Neural crest cell (in vitro differentiated cells): ENCODE measurements around the gene PRR23E. TPM values are rescaled to one million over a fixed set of nuclear protein-coding genes. Genes with fewer than 3 reads are reported as not detected.

Source experiments
- DNase-seq: peaks from one replicate; pipeline ENCODE4 v3.0.0; 2021; ENCODE audit warnings: low read depth, mixed read lengths, low spot score
- H3K27ac Mint-ChIP-seq: one replicate; pipeline ENCODE4 v1.8.0; 2021; ENCODE audit warnings: mild to moderate bottlenecking, mixed read lengths; ENCODE audit not compliant: unreplicated experiment
- H3K27me3 Mint-ChIP-seq: 2 replicates; pipeline ENCODE4 v1.8.0; 2021; ENCODE audit warnings: low read depth, mild to moderate bottlenecking, mixed read lengths
- H3K36me3 Mint-ChIP-seq: 2 replicates; pipeline ENCODE4 v1.8.0; 2021; ENCODE audit warnings: low read depth, mild to moderate bottlenecking, mixed read lengths
- H3K4me1 Mint-ChIP-seq: 2 replicates; pipeline ENCODE4 v1.8.0; 2021; ENCODE audit warnings: mixed read lengths
- H3K4me3 Mint-ChIP-seq: one replicate; pipeline ENCODE4 v1.8.0; 2021; ENCODE audit warnings: mild to moderate bottlenecking, mixed read lengths
- H3K9me3 Mint-ChIP-seq: 2 replicates; pipeline ENCODE4 v1.8.0; 2021; ENCODE audit warnings: mixed read lengths
- CTCF ChIP-seq: fragments of 200-600 bp; sonication (generic); conservative IDR thresholded peaks from 2 replicates; pipeline ENCODE4 v1.5.0; 2021; ENCODE audit warnings: antibody characterized with exemption, mild to moderate bottlenecking
- total RNA-seq: library from RNA; stranded (reverse); gene quantifications from 2 replicates; pipeline ENCODE4 v1.2.1, GENCODE V29; 2021

PRR23E gene
- total RNA-seq, 1 donor from 2014 or later: not detected

- no peak for TF ChIP-seq CTCF
- DNase-seq: no peak
- no peak overlapping the region for H3K4me3 Mint-ChIP-seq
- peak overlapping the region; percentile 22 for H3K27ac Mint-ChIP-seq
- H3K4me1 Mint-ChIP-seq: peaks cover 15% of the 10 kb centered on the region
- H3K36me3 Mint-ChIP-seq: no peaks in the 10 kb centered on the region
- peaks cover 4% of the 10 kb centered on the region for H3K27me3 Mint-ChIP-seq
- no peaks in the 10 kb centered on the region for H3K9me3 Mint-ChIP-seq
These were observed 19.8 kb downstream of the PRR23E start for GRCh38 chr3:127212711-127213110.

GRCh38 chr3:127213381-127213918 is 20.5 kb downstream of the PRR23E start:
- no peak overlapping the region for H3K4me3 Mint-ChIP-seq
- H3K27me3 Mint-ChIP-seq: peaks cover 4% of the 10 kb centered on the region
- DNase-seq: no peak
- no peak for TF ChIP-seq CTCF
- H3K9me3 Mint-ChIP-seq: no peaks in the 10 kb centered on the region
- H3K27ac Mint-ChIP-seq: no peak overlapping the region
- H3K36me3 Mint-ChIP-seq: no peaks in the 10 kb centered on the region
- H3K4me1 Mint-ChIP-seq: peaks cover 15% of the 10 kb centered on the region

- Mint-ChIP-seq H3K27ac (no peak overlapping the region), H3K27me3 (peaks cover 4% of the 10 kb centered on the region), H3K9me3 (no peaks in the 10 kb centered on the region), H3K36me3 (no peaks in the 10 kb centered on the region), H3K4me3 (no peak overlapping the region), H3K4me1 (peaks cover 15% of the 10 kb centered on the region)
- DNase-seq: no peak
- TF ChIP-seq CTCF: no peak
These were observed 22.0 kb downstream of the PRR23E start for GRCh38 chr3:127214975-127215374.

GRCh38 chr3:127215714-127216414 is 22.9 kb downstream of the PRR23E start:
- Mint-ChIP-seq H3K4me1 (peaks cover 24% of the 10 kb centered on the region), H3K9me3 (no peaks in the 10 kb centered on the region), H3K36me3 (no peaks in the 10 kb centered on the region)

GRCh38 chr3:127216415-127217261 is 23.7 kb downstream of the PRR23E start:
- no peaks in the 10 kb centered on the region for H3K9me3 Mint-ChIP-seq
- no peak for DNase-seq
- no peaks in the 10 kb centered on the region for H3K36me3 Mint-ChIP-seq
- peaks cover 24% of the 10 kb centered on the region for H3K4me1 Mint-ChIP-seq
- no peak overlapping the region for H3K4me3 Mint-ChIP-seq
- peaks cover 4% of the 10 kb centered on the region for H3K27me3 Mint-ChIP-seq
- no peak for TF ChIP-seq CTCF
- no peak overlapping the region for H3K27ac Mint-ChIP-seq

More at GRCh38 chr3:127215714-127216414, 22.9 kb downstream of the PRR23E start:
- no peak overlapping the region for H3K4me3 Mint-ChIP-seq
- no peak for TF ChIP-seq CTCF
- peaks cover 4% of the 10 kb centered on the region for H3K27me3 Mint-ChIP-seq
- DNase-seq: no peak
- H3K27ac Mint-ChIP-seq: no peak overlapping the region
